ENCODE measurements around the gene COX6B2. TPM values are rescaled to one million over a fixed set of nuclear protein-coding genes. Genes with fewer than 3 reads are reported as not detected.

Gene COX6B2
- total RNA-seq, 1 experiment from 2014 or later: 3.3 TPM

DNA sequence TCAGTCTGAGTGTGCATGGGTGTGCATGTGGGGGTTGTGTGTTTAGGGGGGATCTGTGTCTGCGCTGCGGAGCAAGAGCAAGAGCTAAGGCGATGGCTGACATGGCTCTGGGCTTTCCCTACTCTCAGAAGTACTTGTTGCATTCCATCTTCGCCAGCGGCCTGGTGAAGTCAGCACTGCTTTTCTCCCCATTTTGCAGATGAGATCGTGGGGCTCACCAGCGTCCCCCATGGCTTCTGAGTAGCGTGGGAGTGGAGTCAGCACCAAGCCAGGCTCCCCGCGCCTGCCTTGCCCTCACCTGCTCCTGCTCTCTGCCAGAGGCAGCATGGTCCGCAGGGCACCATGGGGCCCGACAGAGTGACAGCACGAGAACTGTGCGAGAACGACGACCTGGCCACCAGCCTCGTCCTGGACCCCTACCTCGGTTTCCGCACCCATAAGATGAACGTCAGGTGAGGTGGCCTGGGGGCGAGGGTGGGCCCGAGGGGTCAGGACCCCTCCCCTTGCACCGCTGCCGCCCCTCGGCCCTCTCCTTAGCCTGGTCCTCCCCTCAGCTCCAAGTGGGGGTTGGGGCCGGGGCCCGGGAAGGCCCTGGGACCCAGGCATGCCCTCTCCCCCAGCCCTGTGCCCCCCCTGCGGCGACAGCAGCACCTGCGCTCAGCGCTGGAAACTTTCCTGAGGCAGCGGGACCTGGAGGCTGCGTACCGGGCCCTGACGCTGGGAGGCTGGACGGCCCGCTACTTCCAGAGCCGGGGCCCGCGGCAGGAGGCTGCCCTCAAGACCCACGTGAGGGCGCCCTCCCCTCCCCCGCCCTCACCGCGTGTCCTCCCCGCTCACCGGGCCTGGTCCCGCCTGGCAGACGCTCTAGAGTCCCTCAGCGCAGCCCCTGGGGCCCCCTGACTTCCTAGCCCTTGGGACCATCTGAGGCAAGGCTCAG, 12.7 kb downstream of the COX6B2 start:
- Histone ChIP-seq H3K4me2 (peak overlapping the region; percentile 99), H3K36me3 (ENCODE audit: low read depth) (0 out of 2 replicates have a peak, but pooled peaks cover 5% of the 10 kb centered on the region), H2AFZ (no peak overlapping the region), H3K27ac (no peak overlapping the region), H3K9me2 (ENCODE audit: insufficient read depth) (no peaks in the 10 kb centered on the region), H3K4me3 (peak overlapping the region; percentile 86; the same call in 1 of the 2 replicates), H4K20me1 (ENCODE audit: insufficient read depth) (peaks cover 19% of the 10 kb centered on the region), H3K27me3 (ENCODE audit: insufficient read depth, low read depth) (no peaks in the 10 kb centered on the region), H3K9me3 (ENCODE audit: insufficient read depth, low read depth) (no peaks in the 10 kb centered on the region), H3F3A (ENCODE audit: insufficient read depth, low read depth) (peaks cover 22% of the 10 kb centered on the region; the same call in 1 of the 2 replicates), H3K79me2 (ENCODE audit: low read depth) (peaks cover 22% of the 10 kb centered on the region), H3K4me1 (replicated peaks; ENCODE audit: insufficient read depth) (peaks cover 24% of the 10 kb centered on the region)
- ChIA-PET POLR2A (ENCODE audit: unreplicated experiment) (interaction anchor here (0.5 to 0.7 kb wide), 2 partner anchors 105 to 224 kb away, joined by 3 to 16 read pairs; partner anchors contain the start of gene PPP1R12C), CTCF (interaction anchor here (0.5 to 1.4 kb wide), 2 partner anchors 43 to 977 kb away, joined by 3 to 4 read pairs; partner anchors contain the start of gene TMEM238)
- TF ChIP-seq EZH2 (IDR thresholded peaks at IDR 0.05; ENCODE audit: low read depth): no peak
- TF ChIP-seq, protein P1, sequence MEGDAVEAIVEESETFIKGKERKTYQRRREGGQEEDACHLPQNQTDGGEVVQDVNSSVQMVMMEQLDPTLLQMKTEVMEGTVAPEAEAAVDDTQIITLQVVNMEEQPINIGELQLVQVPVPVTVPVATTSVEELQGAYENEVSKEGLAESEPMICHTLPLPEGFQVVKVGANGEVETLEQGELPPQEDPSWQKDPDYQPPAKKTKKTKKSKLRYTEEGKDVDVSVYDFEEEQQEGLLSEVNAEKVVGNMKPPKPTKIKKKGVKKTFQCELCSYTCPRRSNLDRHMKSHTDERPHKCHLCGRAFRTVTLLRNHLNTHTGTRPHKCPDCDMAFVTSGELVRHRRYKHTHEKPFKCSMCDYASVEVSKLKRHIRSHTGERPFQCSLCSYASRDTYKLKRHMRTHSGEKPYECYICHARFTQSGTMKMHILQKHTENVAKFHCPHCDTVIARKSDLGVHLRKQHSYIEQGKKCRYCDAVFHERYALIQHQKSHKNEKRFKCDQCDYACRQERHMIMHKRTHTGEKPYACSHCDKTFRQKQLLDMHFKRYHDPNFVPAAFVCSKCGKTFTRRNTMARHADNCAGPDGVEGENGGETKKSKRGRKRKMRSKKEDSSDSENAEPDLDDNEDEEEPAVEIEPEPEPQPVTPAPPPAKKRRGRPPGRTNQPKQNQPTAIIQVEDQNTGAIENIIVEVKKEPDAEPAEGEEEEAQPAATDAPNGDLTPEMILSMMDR (conservative IDR thresholded peaks at IDR 0.05): no peak
- intact Hi-C loops (cut with micrococcal nuclease; ENCODE audit: unreplicated experiment): no loop called here
- no peak for DNase-seq
- BruUV-seq (replicated peaks): TSS peak; percentile 22

DNA sequence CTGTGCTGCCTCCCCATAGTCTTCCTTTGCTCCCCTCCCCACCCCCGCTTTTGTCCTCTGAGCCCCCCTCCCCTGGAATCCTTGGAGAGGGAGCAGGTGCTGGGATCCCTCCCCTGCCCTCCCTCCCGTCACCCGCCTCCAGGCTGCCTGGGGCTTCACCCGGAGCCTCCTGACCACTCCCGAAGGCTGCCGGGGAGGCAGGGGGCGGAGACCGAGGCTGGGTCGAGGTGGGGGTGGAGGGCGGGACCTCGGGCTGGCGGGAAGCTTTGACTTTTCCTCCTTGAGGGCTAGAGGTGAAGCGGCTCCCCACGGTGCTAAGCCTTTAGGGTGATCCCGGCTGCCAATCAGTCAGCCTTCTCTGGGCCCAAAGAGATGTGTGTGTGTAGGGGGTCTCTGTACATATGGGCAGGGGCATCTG, 13.3 kb downstream of the COX6B2 start:
- Histone ChIP-seq H3F3A (ENCODE audit: insufficient read depth, low read depth) (peaks cover 22% of the 10 kb centered on the region; the same call in 1 of the 2 replicates), H3K36me3 (ENCODE audit: low read depth) (0 out of 2 replicates have a peak, but pooled peaks cover 5% of the 10 kb centered on the region), H3K4me3 (peak overlapping the region; percentile 86), H3K79me2 (ENCODE audit: low read depth) (peaks cover 22% of the 10 kb centered on the region), H3K9me2 (ENCODE audit: insufficient read depth) (no peaks in the 10 kb centered on the region), H3K4me2 (peak overlapping the region; percentile 99), H3K27me3 (ENCODE audit: insufficient read depth, low read depth) (no peaks in the 10 kb centered on the region), H3K4me1 (replicated peaks; ENCODE audit: insufficient read depth) (peaks cover 24% of the 10 kb centered on the region), H4K20me1 (ENCODE audit: insufficient read depth) (peaks cover 19% of the 10 kb centered on the region), H3K9me3 (ENCODE audit: insufficient read depth, low read depth) (no peaks in the 10 kb centered on the region), H3K27ac (no peak overlapping the region), H2AFZ (no peak overlapping the region)
- intact Hi-C loops (cut with micrococcal nuclease; ENCODE audit: unreplicated experiment): no loop called here
- no TSS peak for BruUV-seq (replicated peaks)
- CTCF ChIA-PET: interaction anchor here (0.6 to 1.4 kb wide), 2 partner anchors 43 to 401 kb away, joined by 3 read pairs; partner anchors contain the start of gene TMEM238
- peak; percentile 57 to 90 for DNase-seq
- POLR2A ChIA-PET (ENCODE audit: unreplicated experiment): interaction anchor here (0.5 to 0.7 kb wide), 3 partner anchors 44 to 224 kb away, joined by 3 to 16 read pairs (median 5); partner anchors contain the start of gene PPP1R12C
- TF ChIP-seq, protein P1 (conservative IDR thresholded peaks at IDR 0.05): no peak
- TF ChIP-seq EZH2 (IDR thresholded peaks at IDR 0.05; ENCODE audit: low read depth): no peak

DNA sequence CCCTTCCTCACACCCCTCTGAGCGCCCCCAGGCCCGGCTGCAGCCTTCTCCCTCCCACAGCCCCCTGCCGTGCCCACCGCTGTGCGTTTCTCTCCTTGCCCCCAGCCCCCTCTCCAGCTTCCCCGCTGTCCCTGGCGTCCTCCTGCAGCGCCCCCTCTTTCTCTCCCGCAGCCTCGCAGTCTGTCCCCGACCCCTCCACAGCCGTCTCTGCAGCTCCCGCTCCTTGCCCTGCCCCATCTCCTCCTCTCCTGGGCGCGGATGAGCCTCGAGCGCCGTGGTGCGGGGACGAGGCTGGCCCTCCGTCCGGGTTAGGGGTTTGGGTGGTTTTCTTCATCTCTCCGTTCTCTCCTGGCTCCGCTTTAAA, 13.8 kb downstream of the COX6B2 start:
- Histone ChIP-seq H3K4me3 (peak overlapping the region; percentile 86), H4K20me1 (ENCODE audit: insufficient read depth) (peaks cover 19% of the 10 kb centered on the region), H3K36me3 (ENCODE audit: low read depth) (0 out of 2 replicates have a peak, but pooled peaks cover 5% of the 10 kb centered on the region), H3K27me3 (ENCODE audit: insufficient read depth, low read depth) (no peaks in the 10 kb centered on the region), H3K27ac (peak overlapping the region; percentile 55), H2AFZ (no peak overlapping the region), H3K4me2 (peak overlapping the region; percentile 99), H3K9me2 (ENCODE audit: insufficient read depth) (no peaks in the 10 kb centered on the region), H3K79me2 (ENCODE audit: low read depth) (peaks cover 22% of the 10 kb centered on the region), H3F3A (ENCODE audit: insufficient read depth, low read depth) (peaks cover 22% of the 10 kb centered on the region; the same call in 1 of the 2 replicates), H3K4me1 (replicated peaks; ENCODE audit: insufficient read depth) (peaks cover 21% of the 10 kb centered on the region), H3K9me3 (ENCODE audit: insufficient read depth, low read depth) (no peaks in the 10 kb centered on the region)
- no peak for TF ChIP-seq EZH2 (IDR thresholded peaks at IDR 0.05; ENCODE audit: low read depth)
- TF ChIP-seq, protein P1 (conservative IDR thresholded peaks at IDR 0.05): no peak; the same call in 1 of the 2 replicates
- no TSS peak for BruUV-seq (replicated peaks)
- POLR2A ChIA-PET (ENCODE audit: unreplicated experiment): interaction anchor here (0.7 kb wide), 2 partner anchors 44 to 223 kb away, joined by 5 to 16 read pairs; partner anchors contain the start of gene PPP1R12C
- intact Hi-C loops (cut with micrococcal nuclease; ENCODE audit: unreplicated experiment): no loop called here
- CTCF ChIA-PET: interaction anchor here (0.6 to 1.4 kb wide), 2 partner anchors 44 to 401 kb away, joined by 3 read pairs; partner anchors contain the start of gene TMEM238
- peak in 1 of 2 experiments; percentile 21 for DNase-seq

Data from PC-9 (cell line).